ENCODE results near the gene DIP2C. TPM values are rescaled to one million over a fixed set of nuclear protein-coding genes. Genes with fewer than 3 reads are reported as not detected.
"Not testable (repeated sequence)": the region's sequence is repeated elsewhere in the genome, so short reads cannot be mapped to it uniquely, and the experiment has no call there.

The DIP2C gene
- polyA plus RNA-seq, 4 donors = 3.1 to 13.3 (median 4.7) TPM

- peaks cover 0 to 32% (median 0%) of the 10 kb centered on the region in 3 donors for H3K36me3 ChIP-seq (ENCODE audit: control insufficient read depth in 3 of 3, insufficient read depth in 2 of 3, low read depth in 1 of 3, low read length in 3 of 3)
- FAIRE-seq (no peak), DNase-seq (no peak)
- H3K27me3 ChIP-seq (ENCODE audit: control insufficient read depth in 3 of 3, insufficient read depth in 3 of 3, low read length in 3 of 3) = no peaks in the 10 kb centered on the region
- peaks cover 0 to 9% (median 0%) of the 10 kb centered on the region in 3 donors for H3K4me1 ChIP-seq (ENCODE audit: control insufficient read depth in 3 of 3, insufficient read depth in 2 of 3, low read depth in 1 of 3, low read length in 2 of 3)
- H3K4me3 ChIP-seq (ENCODE audit: low read depth in 1 of 3, low read length in 3 of 3) = no peak overlapping the region
- no peak overlapping the region for H3K27ac ChIP-seq (ENCODE audit: low read depth in 1 of 3, low read length in 2 of 3)
- peaks cover 0 to 3% of the 10 kb centered on the region in 2 donors for H3K9me3 ChIP-seq (ENCODE audit: control insufficient read depth in 2 of 2, insufficient read depth in 1 of 2, low read depth in 1 of 2, low read length in 1 of 2)
- 90 to 94% (median 93%) methylated on average over 11 of the region's 11 CpGs for WGBS, 3 donors
Measured at GRCh38 chr10:326350-326749, 363.1 kb downstream of the DIP2C start.

DNA sequence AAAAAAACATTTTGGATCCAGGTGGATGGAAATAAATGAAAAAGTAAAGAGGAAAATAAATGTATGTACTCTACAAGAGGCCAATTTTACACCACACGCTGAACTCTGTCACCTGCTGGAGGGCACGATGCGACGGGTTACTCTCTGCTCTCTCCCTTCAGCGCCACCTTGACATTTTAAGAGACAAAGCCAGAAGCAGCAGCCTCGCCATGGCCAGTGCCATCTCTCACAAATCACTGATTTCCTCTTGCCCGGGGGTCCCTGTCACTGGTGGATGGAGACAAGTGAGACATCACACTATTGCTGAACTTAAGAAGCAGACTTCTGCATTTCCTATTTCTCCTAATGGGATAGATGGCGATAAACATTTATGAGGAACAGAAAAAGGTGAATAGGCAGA lies 364.2 kb downstream of the DIP2C start:
- FAIRE-seq (no peak), DNase-seq (no peak)
- Histone ChIP-seq H3K27me3 (ENCODE audit: control insufficient read depth in 3 of 3, insufficient read depth in 3 of 3, low read length in 3 of 3) (no peaks in the 10 kb centered on the region), H3K9me3 (ENCODE audit: control insufficient read depth in 2 of 2, insufficient read depth in 1 of 2, low read depth in 1 of 2, low read length in 1 of 2) (peaks cover 0 to 3% of the 10 kb centered on the region in 2 donors), H3K36me3 (ENCODE audit: control insufficient read depth in 3 of 3, insufficient read depth in 2 of 3, low read depth in 1 of 3, low read length in 3 of 3) (peaks cover 0 to 40% (median 0%) of the 10 kb centered on the region in 3 donors), H3K4me1 (ENCODE audit: control insufficient read depth in 3 of 3, insufficient read depth in 2 of 3, low read depth in 1 of 3, low read length in 2 of 3) (peaks cover 0 to 15% (median 0%) of the 10 kb centered on the region in 3 donors), H3K27ac (ENCODE audit: low read depth in 1 of 3, low read length in 2 of 3) (no peak overlapping the region), H3K4me3 (ENCODE audit: low read depth in 1 of 3, low read length in 3 of 3) (no peak overlapping the region)
- 91 to 92% (median 92%) methylated on average over 8 of the region's 8 CpGs for WGBS, 3 donors

DNA sequence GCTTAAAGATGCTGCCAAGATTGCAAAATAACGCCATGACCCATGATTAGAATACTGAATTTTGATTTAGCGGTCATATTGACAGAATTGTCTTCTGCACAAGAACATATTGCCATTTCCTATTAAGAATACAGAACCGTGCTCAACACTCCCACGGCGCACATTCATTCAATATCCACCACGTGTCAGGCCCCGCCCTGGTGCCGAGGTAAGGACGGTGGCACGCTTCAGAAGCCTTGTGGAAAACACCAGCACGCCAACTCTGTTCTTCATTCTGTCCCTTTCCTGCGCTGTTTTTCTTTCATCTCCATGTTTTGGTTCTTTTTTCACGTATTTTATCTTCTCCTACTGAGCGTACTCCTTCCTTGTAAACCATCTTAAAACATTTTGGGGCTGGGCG lies 364.9 kb downstream of the DIP2C start:
- 89 to 93% (median 91%) methylated on average over 15 of the region's 15 CpGs for WGBS, 3 donors
- DNase-seq = no peak
- Histone ChIP-seq H3K4me1 (ENCODE audit: control insufficient read depth in 3 of 3, insufficient read depth in 2 of 3, low read depth in 1 of 3, low read length in 2 of 3) (peaks cover 0 to 13% (median 0%) of the 10 kb centered on the region in 3 donors), H3K27ac (ENCODE audit: low read depth in 1 of 3, low read length in 2 of 3) (no peak overlapping the region), H3K27me3 (ENCODE audit: control insufficient read depth in 3 of 3, insufficient read depth in 3 of 3, low read length in 3 of 3) (no peaks in the 10 kb centered on the region), H3K9me3 (ENCODE audit: control insufficient read depth in 2 of 2, insufficient read depth in 1 of 2, low read depth in 1 of 2, low read length in 1 of 2) (no peaks in the 10 kb centered on the region), H3K4me3 (ENCODE audit: low read depth in 1 of 3, low read length in 3 of 3) (no peak overlapping the region), H3K36me3 (ENCODE audit: control insufficient read depth in 3 of 3, insufficient read depth in 2 of 3, low read depth in 1 of 3, low read length in 3 of 3) (peaks cover 0 to 40% (median 0%) of the 10 kb centered on the region in 3 donors)
- FAIRE-seq = no peak

DNA sequence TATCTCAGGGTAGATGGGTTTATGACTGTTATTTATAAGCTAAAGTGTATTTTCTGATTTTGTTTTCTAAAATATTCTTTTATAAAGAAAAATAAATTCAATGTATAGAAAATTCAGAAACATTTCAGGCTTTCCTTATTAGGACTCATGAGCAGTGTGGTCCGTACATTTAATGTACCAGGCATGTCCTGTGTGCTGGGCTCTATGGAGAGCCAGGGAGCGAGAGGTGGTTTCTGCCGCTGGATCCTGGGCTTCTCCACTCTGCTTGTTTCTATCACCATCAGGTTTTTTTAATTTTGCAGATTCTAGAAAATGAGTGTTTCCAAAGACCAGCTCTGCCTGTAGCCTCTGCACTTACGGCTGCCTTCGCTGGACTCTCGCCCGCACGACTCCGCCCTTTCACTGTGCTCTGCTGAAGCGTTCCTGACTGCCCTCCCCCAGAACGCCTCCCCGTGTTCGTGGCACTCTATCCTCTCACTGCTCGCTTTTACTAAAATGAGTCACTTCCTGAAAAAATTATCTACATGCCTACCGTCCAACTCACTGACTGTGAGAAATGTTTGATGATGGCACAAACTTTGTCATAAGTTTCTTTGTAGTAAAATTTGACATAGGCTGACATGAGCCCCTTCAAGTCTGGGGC lies 365.7 kb downstream of the DIP2C start:
- WGBS, 3 donors = 48 to 69% (median 63%) methylated on average over 15 of the region's 15 CpGs
- DNase-seq (peak in 1 of 2 donors; percentile 13), FAIRE-seq (no peak)
- Histone ChIP-seq H3K4me3 (ENCODE audit: low read depth in 1 of 3, low read length in 3 of 3) (no peak overlapping the region), H3K4me1 (ENCODE audit: control insufficient read depth in 3 of 3, insufficient read depth in 2 of 3, low read depth in 1 of 3, low read length in 2 of 3) (peaks cover 0 to 7% (median 0%) of the 10 kb centered on the region in 3 donors), H3K9me3 (ENCODE audit: control insufficient read depth in 2 of 2, insufficient read depth in 1 of 2, low read depth in 1 of 2, low read length in 1 of 2) (no peaks in the 10 kb centered on the region), H3K27me3 (ENCODE audit: control insufficient read depth in 3 of 3, insufficient read depth in 3 of 3, low read length in 3 of 3) (no peaks in the 10 kb centered on the region), H3K36me3 (ENCODE audit: control insufficient read depth in 3 of 3, insufficient read depth in 2 of 3, low read depth in 1 of 3, low read length in 3 of 3) (peaks cover 0 to 43% (median 0%) of the 10 kb centered on the region in 3 donors), H3K27ac (ENCODE audit: low read depth in 1 of 3, low read length in 2 of 3) (no peak overlapping the region)

DNA sequence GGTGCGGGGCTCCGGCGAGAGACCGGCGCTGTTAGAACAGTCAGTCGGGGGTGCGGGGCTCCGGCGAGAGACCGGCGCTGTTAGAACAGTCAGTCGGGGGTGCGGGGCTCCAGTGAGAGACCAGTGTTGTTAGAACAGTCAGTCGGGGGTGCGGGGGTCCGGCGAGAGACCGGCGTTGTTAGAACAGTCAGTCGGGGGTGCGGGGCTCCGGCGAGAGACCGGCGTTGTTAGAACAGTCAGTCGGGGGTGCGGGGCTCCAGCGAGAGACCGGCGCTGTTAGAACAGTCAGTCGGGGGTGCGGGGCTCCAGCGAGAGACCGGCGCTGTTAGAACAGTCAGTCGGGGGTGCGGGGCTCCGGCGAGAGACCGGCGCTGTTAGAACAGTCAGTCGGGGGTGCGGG lies 366.4 kb downstream of the DIP2C start:
- not testable (repeated sequence) for H3K4me3 ChIP-seq (ENCODE audit: low read depth in 1 of 3, low read length in 3 of 3); H3K27ac ChIP-seq (ENCODE audit: low read depth in 1 of 3, low read length in 2 of 3); FAIRE-seq; H3K4me1 ChIP-seq (ENCODE audit: control insufficient read depth in 3 of 3, insufficient read depth in 2 of 3, low read depth in 1 of 3, low read length in 2 of 3); H3K9me3 ChIP-seq (ENCODE audit: control insufficient read depth in 2 of 2, insufficient read depth in 1 of 2, low read depth in 1 of 2, low read length in 1 of 2); DNase-seq; H3K27me3 ChIP-seq (ENCODE audit: control insufficient read depth in 3 of 3, insufficient read depth in 3 of 3, low read length in 3 of 3)
- WGBS, 3 donors = 91 to 97% (median 93%) methylated on average over 20 to 37 of the region's 43 CpGs
- H3K36me3 ChIP-seq (ENCODE audit: control insufficient read depth in 3 of 3, insufficient read depth in 2 of 3, low read depth in 1 of 3, low read length in 3 of 3) = peaks cover 0 to 48% (median 0%) of the 10 kb centered on the region in 3 donors

DNA sequence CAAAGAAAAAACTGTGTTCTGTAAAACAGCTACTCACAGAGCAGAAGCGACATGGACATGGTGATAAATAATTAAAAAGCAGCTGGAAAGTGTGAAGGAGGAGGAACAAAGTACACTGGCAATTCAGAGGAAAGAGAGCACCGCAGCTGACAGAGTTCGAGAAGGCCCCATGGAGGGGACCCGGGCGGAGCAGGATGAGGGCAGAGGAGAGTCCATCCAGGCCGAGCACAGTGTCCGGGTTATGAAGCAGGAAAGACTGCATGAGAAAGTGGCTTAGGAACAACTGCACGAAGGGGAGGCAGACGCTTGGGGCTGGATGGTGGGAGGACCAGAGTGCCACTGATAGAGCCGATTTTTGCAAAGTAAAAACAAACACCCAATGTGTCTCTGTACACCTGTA lies 368.7 kb downstream of the DIP2C start:
- no peak for FAIRE-seq
- H3K4me1 ChIP-seq (ENCODE audit: control insufficient read depth in 3 of 3, insufficient read depth in 2 of 3, low read depth in 1 of 3, low read length in 2 of 3) = peaks cover 0 to 7% (median 0%) of the 10 kb centered on the region in 3 donors
- H3K4me3 ChIP-seq (ENCODE audit: low read depth in 1 of 3, low read length in 3 of 3) = no peak overlapping the region
- peak overlapping the region in 1 of 3 donors; percentile 30 for H3K27ac ChIP-seq (ENCODE audit: low read depth in 1 of 3, low read length in 2 of 3)
- H3K27me3 ChIP-seq (ENCODE audit: control insufficient read depth in 3 of 3, insufficient read depth in 3 of 3, low read length in 3 of 3) = no peaks in the 10 kb centered on the region
- 77 to 82% (median 77%) methylated on average over 10 of the region's 10 CpGs for WGBS, 3 donors
- DNase-seq = peak in 1 of 2 donors; percentile 54
- no peaks in the 10 kb centered on the region for H3K9me3 ChIP-seq (ENCODE audit: control insufficient read depth in 2 of 2, insufficient read depth in 1 of 2, low read depth in 1 of 2, low read length in 1 of 2)
- peaks cover 0 to 43% (median 0%) of the 10 kb centered on the region in 3 donors for H3K36me3 ChIP-seq (ENCODE audit: control insufficient read depth in 3 of 3, insufficient read depth in 2 of 3, low read depth in 1 of 3, low read length in 3 of 3)

GRCh38 chr10:317926-318325 lies 371.5 kb downstream of the DIP2C start:
- WGBS, 3 donors = 92 to 97% (median 94%) methylated on average over 12 of the region's 12 CpGs
- no peak overlapping the region for H3K4me3 ChIP-seq (ENCODE audit: low read depth in 1 of 3, low read length in 3 of 3)
- H3K27me3 ChIP-seq (ENCODE audit: control insufficient read depth in 3 of 3, insufficient read depth in 3 of 3, low read length in 3 of 3) = no peaks in the 10 kb centered on the region
- no peak overlapping the region for H3K27ac ChIP-seq (ENCODE audit: low read depth in 1 of 3, low read length in 2 of 3)
- peaks cover 0 to 37% (median 0%) of the 10 kb centered on the region in 3 donors for H3K36me3 ChIP-seq (ENCODE audit: control insufficient read depth in 3 of 3, insufficient read depth in 2 of 3, low read depth in 1 of 3, low read length in 3 of 3)
- no peak for FAIRE-seq
- H3K4me1 ChIP-seq (ENCODE audit: control insufficient read depth in 3 of 3, insufficient read depth in 2 of 3, low read depth in 1 of 3, low read length in 2 of 3) = peaks cover 0 to 7% (median 0%) of the 10 kb centered on the region in 3 donors
- no peaks in the 10 kb centered on the region for H3K9me3 ChIP-seq (ENCODE audit: control insufficient read depth in 2 of 2, insufficient read depth in 1 of 2, low read depth in 1 of 2, low read length in 1 of 2)
- DNase-seq = no peak

GRCh38 chr10:317271-317769 lies 372.1 kb downstream of the DIP2C start:
- Histone ChIP-seq H3K27ac (ENCODE audit: low read depth in 1 of 3, low read length in 2 of 3) (no peak overlapping the region), H3K27me3 (ENCODE audit: control insufficient read depth in 3 of 3, insufficient read depth in 3 of 3, low read length in 3 of 3) (no peaks in the 10 kb centered on the region), H3K4me3 (ENCODE audit: low read depth in 1 of 3, low read length in 3 of 3) (no peak overlapping the region), H3K4me1 (ENCODE audit: control insufficient read depth in 3 of 3, insufficient read depth in 2 of 3, low read depth in 1 of 3, low read length in 2 of 3) (peaks cover 0 to 7% (median 0%) of the 10 kb centered on the region in 3 donors), H3K9me3 (ENCODE audit: control insufficient read depth in 2 of 2, insufficient read depth in 1 of 2, low read depth in 1 of 2, low read length in 1 of 2) (no peaks in the 10 kb centered on the region), H3K36me3 (ENCODE audit: control insufficient read depth in 3 of 3, insufficient read depth in 2 of 3, low read depth in 1 of 3, low read length in 3 of 3) (peaks cover 0 to 37% (median 0%) of the 10 kb centered on the region in 3 donors)
- 55 to 83% (median 74%) methylated on average over 11 of the region's 11 CpGs for WGBS, 3 donors
- peak in 1 of 2 donors; percentile 9 for DNase-seq
- no peak for FAIRE-seq

Measured in small intestine (tissue), 7 donors.